IMR-90 (cell line): Measurements from ENCODE around the gene PTPRH. TPM values are rescaled to one million over a fixed set of nuclear protein-coding genes. Genes with fewer than 3 reads are reported as not detected.

ENCODE experiments used
- ATAC-seq: fragments of 200-7000 bp; cut with Tn5 transposase; 2 replicates; pipeline ENCODE4 v1.9.1; 2020; ENCODE audit warnings: low read depth, mild to moderate bottlenecking, moderate library complexity
- BruUV-seq: library from RNA; stranded (reverse); fragments of 400-500 nt; replicated peaks from 2 replicates; lab custom pipeline; 2021; lab: Mats Ljungman, UMichigan
- CTCF ChIA-PET: fragments of 300-600 bp; formaldehyde crosslinking; extraction: SDS; loops from one replicate; lab custom pipeline; 2021; ENCODE audit warnings: antibody characterized with exemption; lab: Yijun Ruan, JAX
- POLR2A ChIA-PET: fragments of 300-600 bp; sonication (Branson Sonifier 250); formaldehyde crosslinking; loops from one replicate; lab custom pipeline; 2022; ENCODE audit warnings: antibody characterized with exemption; ENCODE audit not compliant: unreplicated experiment; lab: Charles Lee
- DNase-seq: peaks from one replicate; pipeline ENCODE4 v3.0.0; 2013
- H2AFZ ChIP-seq: replicated peaks from 2 replicates; pipeline ENCODE3; 2013; ENCODE audit warnings: low read length, mild to moderate bottlenecking; ENCODE audit not compliant: poor library complexity
- H2AK5ac ChIP-seq: 2 replicates; pipeline ENCODE4 v1.6.1; 2013; ENCODE audit warnings: low read depth, low read length, inconsistent platforms
- H2AK9ac ChIP-seq: replicated peaks from 2 replicates; pipeline ENCODE3; 2013; ENCODE audit warnings: mild to moderate bottlenecking, low read depth, low read length, moderate library complexity; ENCODE audit not compliant: poor library complexity
- H2BK120ac ChIP-seq: 2 replicates; pipeline ENCODE4 v1.6.1; 2013; ENCODE audit warnings: low read depth, low read length, inconsistent platforms
- H2BK15ac ChIP-seq: 3 replicates; pipeline ENCODE4 v1.6.1; 2013; ENCODE audit warnings: low read depth, low read length, inconsistent platforms
- H2BK20ac ChIP-seq: 2 replicates; pipeline ENCODE4 v1.6.1; 2013; ENCODE audit warnings: low read depth, mild to moderate bottlenecking, inconsistent platforms, low read length, moderate library complexity
- H2BK5ac ChIP-seq: 2 replicates; pipeline ENCODE4 v1.6.1; 2013; ENCODE audit warnings: mild to moderate bottlenecking, low read depth, low read length, inconsistent platforms; ENCODE audit not compliant: poor library complexity, severe bottlenecking
- H3K14ac ChIP-seq: replicated peaks from 2 replicates; pipeline ENCODE4 v1.6.1; 2013; ENCODE audit warnings: low read depth, low read length, inconsistent platforms
- H3K18ac ChIP-seq: 2 replicates; pipeline ENCODE4 v1.6.1; 2013; ENCODE audit warnings: low read depth, low read length, control low read depth
- H3K23ac ChIP-seq: 2 replicates; pipeline ENCODE4 v1.6.1; 2013; ENCODE audit warnings: low read depth, low read length, inconsistent platforms
- H3K27ac ChIP-seq: 2 replicates; pipeline ENCODE4 v1.5.1; 2013; ENCODE audit warnings: mild to moderate bottlenecking, control low read depth, low read length; ENCODE audit not compliant: insufficient read depth
- H3K27me3 ChIP-seq: 2 replicates; pipeline ENCODE4 v1.6.1; 2013; ENCODE audit warnings: low read length; ENCODE audit not compliant: control insufficient read depth, insufficient read depth
- H3K36me3 ChIP-seq: 2 replicates; pipeline ENCODE4 v1.6.1; 2013; ENCODE audit warnings: low read length, mixed read lengths; ENCODE audit not compliant: control insufficient read depth, insufficient read depth
- H3K4ac ChIP-seq: 2 replicates; pipeline ENCODE4 v1.6.1; 2013; ENCODE audit warnings: low read depth, low read length, inconsistent platforms
- H3K4me1 ChIP-seq: 2 replicates; pipeline ENCODE4 v1.6.1; 2013; ENCODE audit warnings: low read length, mixed read lengths; ENCODE audit not compliant: control insufficient read depth, insufficient read depth
- H3K4me2 ChIP-seq: 2 replicates; pipeline ENCODE4 v1.6.1; 2013; ENCODE audit warnings: low read depth, mild to moderate bottlenecking, control low read depth, low read length, moderate library complexity
- H3K4me3 ChIP-seq: 2 replicates; pipeline ENCODE4 v1.5.1; 2013; ENCODE audit warnings: low read depth, mild to moderate bottlenecking, control low read depth, low read length, moderate library complexity; ENCODE audit not compliant: insufficient read depth
- H3K56ac ChIP-seq: 2 replicates; pipeline ENCODE4 v1.6.1; 2013; ENCODE audit warnings: low read length, inconsistent platforms; ENCODE audit not compliant: insufficient read depth; ENCODE audit errors: extremely low read depth
- H3K79me1 ChIP-seq, 2 experiments: 2 replicates each; pipeline ENCODE4 v1.6.1; 2013; ENCODE audit warnings: low read length in 2 of 2, inconsistent platforms in 1 of 2, low read depth in 1 of 2
- H3K9ac ChIP-seq: 2 replicates; pipeline ENCODE4 v1.6.1; 2013; ENCODE audit warnings: low read depth, low read length, control low read depth
- H3K9me1 ChIP-seq: 2 replicates; pipeline ENCODE4 v1.6.1; 2013; ENCODE audit warnings: low read length, inconsistent platforms; ENCODE audit not compliant: insufficient read depth
- H3K9me3 ChIP-seq: 2 replicates; pipeline ENCODE4 v1.6.1; 2013; ENCODE audit warnings: low read length; ENCODE audit not compliant: control insufficient read depth, insufficient read depth
- H4K20me1 ChIP-seq: 2 replicates; pipeline ENCODE4 v1.6.1; 2013; ENCODE audit warnings: low read length, inconsistent platforms; ENCODE audit not compliant: insufficient read depth
- H4K5ac ChIP-seq: 2 replicates; pipeline ENCODE4 v1.6.1; 2013; ENCODE audit warnings: mild to moderate bottlenecking, low read depth, low read length, control low read depth
- H4K8ac ChIP-seq, 2 experiments: 2 replicates each; pipeline ENCODE4 v1.6.1; 2013; ENCODE audit warnings: low read depth in 2 of 2, low read length in 2 of 2, control low read depth in 1 of 2, inconsistent platforms in 1 of 2
- H4K91ac ChIP-seq: 2 replicates; pipeline ENCODE4 v1.6.1; 2013; ENCODE audit warnings: low read depth, low read length, inconsistent platforms; ENCODE audit not compliant: insufficient read depth
- CHD1 ChIP-seq: IDR thresholded peaks from 2 replicates; pipeline ENCODE4 v1.6.1; 2012; ENCODE audit warnings: low read depth, low read length, improper control_type of control experiment
- POLR2A ChIP-seq: IDR thresholded peaks from 2 replicates; pipeline ENCODE4 v1.6.1; 2012; ENCODE audit warnings: mild to moderate bottlenecking, low read depth, low read length
- RAD21 ChIP-seq: IDR thresholded peaks from 2 replicates; pipeline ENCODE4 v1.6.1; 2012; ENCODE audit warnings: low read length, improper control_type of control experiment
- RCOR1 ChIP-seq: IDR thresholded peaks from 2 replicates; pipeline ENCODE4 v1.6.1; 2012; ENCODE audit warnings: mild to moderate bottlenecking, low read length, improper control_type of control experiment; ENCODE audit not compliant: insufficient replicate concordance
- RFX5 ChIP-seq: IDR thresholded peaks from 2 replicates; pipeline ENCODE4 v1.8.0; 2012; ENCODE audit warnings: low read depth, mild to moderate bottlenecking, low read length, moderate library complexity
- WGBS, 2 experiments: methylation state at CpG; one replicate each; pipeline versions ENCODE4 v1.1.5 to v1.1.7; 2013; ENCODE audit warnings: missing lambda C conversion rate in 2 of 2; ENCODE audit not compliant: insufficient read length in 1 of 2; ENCODE audit errors: extremely low coverage in 2 of 2; 5-methylcytosine and 5-hydroxymethylcytosine counted together
- dilution Hi-C: fragments of 300-500 bp; cut with HindIII; formaldehyde crosslinking; loops from one replicate; pipeline ENCODE4 v1.14.3; 2018; ENCODE audit warnings: low sequenced_read_pairs; ENCODE audit not compliant: unreplicated experiment
- in situ Hi-C: fragments of 300-500 bp; cut with MboI; formaldehyde crosslinking; loops from 3 replicates; pipeline ENCODE4 v1.14.3; 2019; ENCODE audit warnings: low sequenced_read_pairs, inconsistent platforms, mixed read lengths
- intact Hi-C: fragments of 100-400 bp; cut with micrococcal nuclease; formaldehyde crosslinking; loops from 2 replicates; pipeline ENCODE4 v1.10.0; 2022
- polyA plus RNA-seq, 3 experiments: library from polyadenylated mRNA; depleted of rRNA; stranded (reverse); fragments of >200 nt; gene quantifications; 2 replicates each; pipeline ENCODE4 v1.2.3, GENCODE V29; 2012; ENCODE audit warnings: low replicate concordance in 1 of 3
- total RNA-seq: library from RNA; depleted of rRNA; stranded (reverse); fragments of >200 nt; gene quantifications from 2 replicates; pipeline ENCODE4 v1.2.3, GENCODE V29; 2012
- TF ChIP-seq, protein P1 (sequence below): fragments of 150-350 bp; IDR thresholded peaks from 2 replicates; pipeline ENCODE4 v1.6.1; 2017; ENCODE audit warnings: mild to moderate bottlenecking, antibody characterized with exemption, low read length, low read depth
- TF ChIP-seq, protein P2 (sequence below): conservative IDR thresholded peaks from 2 replicates; pipeline ENCODE4 v1.5.1; 2012; ENCODE audit warnings: mild to moderate bottlenecking, low read depth, low read length, improper control_type of control experiment

The PTPRH gene
- total and polyA plus RNA-seq, 2 of the 4 experiments (the other 2 are of a cell fraction): 1.3 to 3.4 TPM

DNA sequence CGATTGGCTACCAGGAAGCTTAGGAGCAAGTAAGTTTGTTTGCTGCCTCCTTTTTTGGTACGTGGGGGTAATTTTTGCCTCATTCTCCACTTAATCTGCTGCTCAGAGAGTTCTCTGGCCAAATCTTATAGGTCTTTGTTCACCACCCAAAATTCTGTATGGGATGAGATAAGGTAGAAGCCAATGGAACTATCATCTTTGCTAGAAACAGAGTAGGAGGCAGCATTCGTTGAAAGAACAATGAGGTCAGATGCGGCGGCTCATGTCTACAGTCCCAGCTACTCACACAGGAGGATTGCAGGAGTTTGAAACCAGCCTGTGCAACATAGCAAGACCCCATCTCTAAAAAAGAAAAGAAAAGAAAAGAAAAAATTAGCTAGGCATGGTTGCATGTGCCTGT is 37.9 kb downstream of the PTPRH start:
- CTCF ChIA-PET: no interaction called here
- no peak overlapping the region for H3K4me2 ChIP-seq

More for the DNA sequence above, 37.9 kb downstream of the PTPRH start:
- dilution Hi-C loops: no loop called here
- Histone ChIP-seq H3K4ac (no peak overlapping the region), H4K8ac (no peak overlapping the region), H3K4me1 (peaks cover 4% of the 10 kb centered on the region; the same call in 1 of the 2 replicates), H2BK5ac (no peak overlapping the region), H3K18ac (no peak overlapping the region), H3K9me3 (no peaks in the 10 kb centered on the region), H3K36me3 (no peaks in the 10 kb centered on the region), H4K91ac (no peak overlapping the region), H2AFZ (no peak overlapping the region), H3K56ac (no peak overlapping the region), H3K14ac (no peak overlapping the region), H3K4me3 (no peak overlapping the region), H4K20me1 (peaks cover 3% of the 10 kb centered on the region), H4K5ac (no peak overlapping the region), H3K79me1 (no peaks in the 10 kb centered on the region), H3K9me1 (no peaks in the 10 kb centered on the region), H2BK120ac (no peak overlapping the region), H2BK20ac (no peak overlapping the region), H3K9ac (no peak overlapping the region), H3K27me3 (peaks cover 17% of the 10 kb centered on the region), H3K23ac (no peak overlapping the region), H2BK15ac (no peak overlapping the region), H2AK9ac (no peak overlapping the region), H3K27ac (no peak overlapping the region), H2AK5ac (no peak overlapping the region)
- in situ Hi-C loops: no loop called here
- intact Hi-C loops: no loop called here
- no CpG with 5 or more reads among the region's 5 CpGs for WGBS, 2 experiments
- POLR2A ChIA-PET: no interaction called here
- no peak for DNase-seq
- TF ChIP-seq RFX5: no peak
- TF ChIP-seq CHD1: no peak
- TF ChIP-seq, protein P1, sequence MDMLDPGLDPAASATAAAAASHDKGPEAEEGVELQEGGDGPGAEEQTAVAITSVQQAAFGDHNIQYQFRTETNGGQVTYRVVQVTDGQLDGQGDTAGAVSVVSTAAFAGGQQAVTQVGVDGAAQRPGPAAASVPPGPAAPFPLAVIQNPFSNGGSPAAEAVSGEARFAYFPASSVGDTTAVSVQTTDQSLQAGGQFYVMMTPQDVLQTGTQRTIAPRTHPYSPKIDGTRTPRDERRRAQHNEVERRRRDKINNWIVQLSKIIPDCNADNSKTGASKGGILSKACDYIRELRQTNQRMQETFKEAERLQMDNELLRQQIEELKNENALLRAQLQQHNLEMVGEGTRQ: no peak
- no peak for TF ChIP-seq POLR2A
- no peak for TF ChIP-seq RAD21
- TF ChIP-seq, protein P2, sequence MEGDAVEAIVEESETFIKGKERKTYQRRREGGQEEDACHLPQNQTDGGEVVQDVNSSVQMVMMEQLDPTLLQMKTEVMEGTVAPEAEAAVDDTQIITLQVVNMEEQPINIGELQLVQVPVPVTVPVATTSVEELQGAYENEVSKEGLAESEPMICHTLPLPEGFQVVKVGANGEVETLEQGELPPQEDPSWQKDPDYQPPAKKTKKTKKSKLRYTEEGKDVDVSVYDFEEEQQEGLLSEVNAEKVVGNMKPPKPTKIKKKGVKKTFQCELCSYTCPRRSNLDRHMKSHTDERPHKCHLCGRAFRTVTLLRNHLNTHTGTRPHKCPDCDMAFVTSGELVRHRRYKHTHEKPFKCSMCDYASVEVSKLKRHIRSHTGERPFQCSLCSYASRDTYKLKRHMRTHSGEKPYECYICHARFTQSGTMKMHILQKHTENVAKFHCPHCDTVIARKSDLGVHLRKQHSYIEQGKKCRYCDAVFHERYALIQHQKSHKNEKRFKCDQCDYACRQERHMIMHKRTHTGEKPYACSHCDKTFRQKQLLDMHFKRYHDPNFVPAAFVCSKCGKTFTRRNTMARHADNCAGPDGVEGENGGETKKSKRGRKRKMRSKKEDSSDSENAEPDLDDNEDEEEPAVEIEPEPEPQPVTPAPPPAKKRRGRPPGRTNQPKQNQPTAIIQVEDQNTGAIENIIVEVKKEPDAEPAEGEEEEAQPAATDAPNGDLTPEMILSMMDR: no peak
- no peak for TF ChIP-seq RCOR1
- ATAC-seq: no peak
- BruUV-seq: no TSS peak
